ENCODE data around the gene SIPA1L3.

DNA sequence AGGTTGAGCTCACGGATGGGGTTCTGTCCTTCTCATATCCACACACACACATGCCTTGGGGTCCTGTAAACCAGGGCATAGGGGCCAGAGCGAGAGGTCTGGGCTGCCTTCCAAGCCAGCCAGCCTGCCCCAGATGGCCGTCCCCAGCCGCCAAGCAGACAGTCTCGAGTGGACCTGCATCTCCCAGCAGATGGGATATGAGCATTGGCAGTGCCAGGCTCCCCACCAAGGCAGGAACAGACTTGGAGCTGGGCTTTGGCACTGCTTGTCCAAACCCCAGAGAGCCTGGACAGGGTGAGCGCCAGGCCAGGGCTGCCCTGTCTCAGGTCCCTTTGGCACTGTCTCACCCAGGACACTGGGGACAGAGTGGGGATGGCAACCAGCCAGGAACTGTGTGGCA lies 186.6 kb downstream of the SIPA1L3 start:
- TF ChIP-seq EP300 (IDR thresholded peaks at IDR 0.05; ENCODE audit: borderline replicate concordance in 1 of 2, control insufficient read depth in 1 of 2, low read depth in 2 of 2, low read length in 2 of 2): no peak
- TF ChIP-seq NFIC (IDR thresholded peaks at IDR 0.05; ENCODE audit: low read depth, low read length): no peak
- no peak for TF ChIP-seq POLR2AphosphoS5 (IDR thresholded peaks at IDR 0.05; ENCODE audit: low read length)
- no peak for TF ChIP-seq TCF12 (IDR thresholded peaks at IDR 0.05; ENCODE audit: low read depth, low read length)
- TF ChIP-seq, protein P1, sequence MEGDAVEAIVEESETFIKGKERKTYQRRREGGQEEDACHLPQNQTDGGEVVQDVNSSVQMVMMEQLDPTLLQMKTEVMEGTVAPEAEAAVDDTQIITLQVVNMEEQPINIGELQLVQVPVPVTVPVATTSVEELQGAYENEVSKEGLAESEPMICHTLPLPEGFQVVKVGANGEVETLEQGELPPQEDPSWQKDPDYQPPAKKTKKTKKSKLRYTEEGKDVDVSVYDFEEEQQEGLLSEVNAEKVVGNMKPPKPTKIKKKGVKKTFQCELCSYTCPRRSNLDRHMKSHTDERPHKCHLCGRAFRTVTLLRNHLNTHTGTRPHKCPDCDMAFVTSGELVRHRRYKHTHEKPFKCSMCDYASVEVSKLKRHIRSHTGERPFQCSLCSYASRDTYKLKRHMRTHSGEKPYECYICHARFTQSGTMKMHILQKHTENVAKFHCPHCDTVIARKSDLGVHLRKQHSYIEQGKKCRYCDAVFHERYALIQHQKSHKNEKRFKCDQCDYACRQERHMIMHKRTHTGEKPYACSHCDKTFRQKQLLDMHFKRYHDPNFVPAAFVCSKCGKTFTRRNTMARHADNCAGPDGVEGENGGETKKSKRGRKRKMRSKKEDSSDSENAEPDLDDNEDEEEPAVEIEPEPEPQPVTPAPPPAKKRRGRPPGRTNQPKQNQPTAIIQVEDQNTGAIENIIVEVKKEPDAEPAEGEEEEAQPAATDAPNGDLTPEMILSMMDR (IDR thresholded peaks at IDR 0.05 in 2 of 3, conservative IDR thresholded peaks at IDR 0.05 in 1 of 3; ENCODE audit: control insufficient read depth in 2 of 3, extremely low read depth in 1 of 3, insufficient read depth in 1 of 3, low read depth in 3 of 3, low read length in 3 of 3): no peak
- TF ChIP-seq YBX1 (IDR thresholded peaks at IDR 0.05): no peak
- TF ChIP-seq, protein P2, sequence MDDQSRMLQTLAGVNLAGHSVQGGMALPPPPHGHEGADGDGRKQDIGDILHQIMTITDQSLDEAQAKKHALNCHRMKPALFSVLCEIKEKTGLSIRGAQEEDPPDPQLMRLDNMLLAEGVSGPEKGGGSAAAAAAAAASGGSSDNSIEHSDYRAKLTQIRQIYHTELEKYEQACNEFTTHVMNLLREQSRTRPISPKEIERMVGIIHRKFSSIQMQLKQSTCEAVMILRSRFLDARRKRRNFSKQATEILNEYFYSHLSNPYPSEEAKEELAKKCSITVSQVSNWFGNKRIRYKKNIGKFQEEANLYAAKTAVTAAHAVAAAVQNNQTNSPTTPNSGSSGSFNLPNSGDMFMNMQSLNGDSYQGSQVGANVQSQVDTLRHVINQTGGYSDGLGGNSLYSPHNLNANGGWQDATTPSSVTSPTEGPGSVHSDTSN (IDR thresholded peaks at IDR 0.05; ENCODE audit: insufficient replicate concordance, low read depth, low read length): no peak
- no peak for TF ChIP-seq ZZZ3 (IDR thresholded peaks at IDR 0.05; ENCODE audit: control insufficient read depth, insufficient read length, low read depth)
- no peak for TF ChIP-seq CREB1 (IDR thresholded peaks at IDR 0.05; ENCODE audit: low read depth)
- TF ChIP-seq, protein P3, sequence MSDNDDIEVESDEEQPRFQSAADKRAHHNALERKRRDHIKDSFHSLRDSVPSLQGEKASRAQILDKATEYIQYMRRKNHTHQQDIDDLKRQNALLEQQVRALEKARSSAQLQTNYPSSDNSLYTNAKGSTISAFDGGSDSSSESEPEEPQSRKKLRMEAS (IDR thresholded peaks at IDR 0.05; ENCODE audit: low read depth, low read length): no peak

All from GM12878 (cell line).